ENCODE measurements around the gene GRB2.
"Not testable (repeated sequence)": the region's sequence is repeated elsewhere in the genome, so short reads cannot be mapped to it uniquely, and the experiment has no call there.

GRB2 gene

DNA sequence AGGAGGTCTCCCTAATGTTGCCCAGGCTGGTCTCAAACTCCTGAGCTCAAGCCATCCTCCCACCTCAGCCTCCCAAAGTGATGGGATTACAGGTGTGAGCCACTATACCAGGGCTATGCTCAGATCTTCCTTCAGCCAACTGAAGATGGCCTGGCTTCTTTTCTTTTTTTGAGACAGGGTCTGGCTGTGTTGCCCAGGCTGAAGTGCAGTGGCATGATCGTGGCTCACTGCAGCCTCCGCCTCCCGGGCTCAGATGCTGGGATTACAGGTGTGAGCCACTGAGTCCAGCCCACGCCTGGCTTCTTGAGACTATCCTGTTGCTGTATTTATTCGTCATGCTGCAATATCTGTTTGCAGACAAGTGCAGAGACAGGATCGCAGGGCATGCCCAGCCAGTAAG lies 120.4 kb downstream of the GRB2 start:
- DNase-seq (ENCODE audit: low read depth) = no peak

GRCh38 chr17:75280189-75280588 lies 125.3 kb downstream of the GRB2 start:
- DNase-seq (ENCODE audit: low read depth) = not testable (repeated sequence)

GRCh38 chr17:75277664-75278071 lies 127.8 kb downstream of the GRB2 start:
- no peak for DNase-seq (ENCODE audit: low read depth)

DNA sequence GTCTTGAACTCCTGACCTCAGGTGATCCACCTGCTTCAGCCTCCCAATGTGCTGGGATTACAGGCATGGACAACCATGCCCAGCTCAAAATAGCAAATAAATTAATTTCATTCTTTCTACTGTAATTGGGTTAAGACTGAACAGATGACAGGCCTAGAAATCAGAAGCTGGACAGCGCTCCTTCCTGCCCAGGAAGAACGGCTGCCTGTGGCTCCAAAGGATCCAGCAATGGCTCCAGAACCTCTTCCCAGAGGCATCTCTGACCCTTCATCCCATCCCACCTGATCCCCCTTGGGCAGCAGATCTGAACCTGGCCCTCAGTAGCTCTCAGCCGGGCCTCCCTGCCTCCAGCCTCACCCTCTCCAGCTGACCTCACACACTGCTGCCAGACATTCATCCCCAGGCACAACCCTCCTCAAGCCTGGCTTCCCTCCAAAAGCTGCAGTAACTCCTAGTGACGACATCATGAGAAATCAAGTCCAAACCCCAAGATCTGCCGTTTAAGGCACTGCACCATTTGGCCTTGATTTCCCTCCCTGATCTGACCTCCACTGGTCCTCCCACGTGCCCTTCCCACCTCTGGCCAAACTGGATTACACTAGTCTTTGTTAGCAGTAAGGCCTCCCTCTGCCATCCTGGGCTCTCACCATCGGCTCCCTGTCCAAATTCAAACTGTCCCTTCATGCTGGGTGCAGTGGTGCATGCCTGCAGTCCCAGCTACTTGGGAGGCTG lies 131.3 kb downstream of the GRB2 start:
- no peak for DNase-seq (ENCODE audit: low read depth)

- no peak for DNase-seq (ENCODE audit: low read depth)
These were observed 132.7 kb downstream of the GRB2 start for GRCh38 chr17:75272848-75273184.

DNA sequence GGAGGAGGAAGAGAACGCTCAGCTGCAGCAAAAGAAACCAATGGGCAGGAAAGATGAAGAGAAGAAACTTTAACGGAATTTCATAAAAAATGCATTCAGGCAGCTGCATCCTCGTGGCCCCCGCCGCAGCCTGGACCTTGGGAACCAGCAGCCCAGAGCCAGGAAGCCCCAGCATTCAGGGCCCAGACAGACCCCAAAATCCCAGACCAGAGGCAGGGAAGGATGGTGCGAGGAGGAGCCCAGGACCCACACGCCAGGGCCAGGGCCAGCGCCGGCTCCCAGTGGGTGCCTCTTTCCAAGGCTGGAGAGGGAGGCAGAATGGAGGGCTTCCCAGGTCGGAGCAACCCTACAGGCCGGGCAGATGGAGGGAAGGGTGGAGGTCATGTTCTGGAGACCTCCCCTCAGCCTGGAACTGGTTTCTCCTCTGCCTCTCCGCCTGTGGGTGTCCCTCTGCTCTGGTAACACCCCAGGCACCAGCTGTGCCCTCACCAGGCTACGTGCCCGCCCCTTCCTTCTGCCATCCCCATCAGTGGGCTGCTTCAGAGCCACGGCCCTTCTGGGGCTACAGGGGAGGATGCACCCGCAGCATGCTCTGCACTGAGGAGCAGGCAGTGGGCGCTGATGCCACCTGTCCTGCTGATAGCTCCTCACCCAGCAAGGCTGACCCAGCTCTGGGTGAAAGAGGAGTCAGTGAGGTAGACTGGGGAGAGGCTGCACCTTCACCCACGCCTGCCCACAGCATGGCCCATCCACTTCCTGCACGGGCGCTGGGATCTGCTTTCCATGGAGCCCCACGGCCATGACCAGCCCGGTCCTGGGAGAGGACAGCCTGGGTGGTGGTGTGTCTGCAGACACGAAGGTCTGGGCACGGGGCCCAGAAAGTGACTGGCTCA lies 133.3 kb downstream of the GRB2 start:
- peak; percentile 10 for DNase-seq (ENCODE audit: low read depth)

- DNase-seq (ENCODE audit: low read depth) = peak; percentile 86
These were observed 134.1 kb downstream of the GRB2 start for GRCh38 chr17:75271233-75271954.

GRCh38 chr17:75270966-75271232 lies 134.6 kb downstream of the GRB2 start, which contains the start of gene MIF4GD:
Gene MIF4GD, minus strand, starts transcription at chr17:75271231. Its CDS starts 1,036 bp downstream, at chr17:75270195.
- no peak for DNase-seq (ENCODE audit: low read depth)

GRCh38 chr17:75270218-75270965 lies 135.1 kb downstream of the GRB2 start:
- DNase-seq (ENCODE audit: low read depth) = peak; percentile 51

- no peak for DNase-seq (ENCODE audit: low read depth)
These were observed 135.6 kb downstream of the GRB2 start for GRCh38 chr17:75269844-75270217.
